Gastrocnemius medialis (tissue), 4 donors: Measurements from ENCODE around the gene PRKD1.

Experiments
- POLR2A ChIP-seq, 2 donors: fragments of 450-650 bp; IDR thresholded peaks; one replicate each; pipeline ENCODE4 v1.6.1; 2017; ENCODE audit warnings: antibody characterized with exemption in 2 of 2, mild to moderate bottlenecking in 2 of 2, moderate library complexity in 2 of 2
- TF ChIP-seq, protein P1 (sequence below), 5 experiments: fragments of 450-650 bp in 3 of 5; fragments of 200-600 bp in 2 of 5; sonication (generic) in 2 of 5; IDR thresholded peaks in 4 of 5; conservative IDR thresholded peaks in 1 of 5; 1 replicate in 4 of 5; 2 replicates in 1 of 5; pipeline ENCODE4 v1.5.1; 2016 to 2019; ENCODE audit warnings: antibody characterized with exemption in 5 of 5, mild to moderate bottlenecking in 3 of 5, moderate library complexity in 3 of 5

DNA sequence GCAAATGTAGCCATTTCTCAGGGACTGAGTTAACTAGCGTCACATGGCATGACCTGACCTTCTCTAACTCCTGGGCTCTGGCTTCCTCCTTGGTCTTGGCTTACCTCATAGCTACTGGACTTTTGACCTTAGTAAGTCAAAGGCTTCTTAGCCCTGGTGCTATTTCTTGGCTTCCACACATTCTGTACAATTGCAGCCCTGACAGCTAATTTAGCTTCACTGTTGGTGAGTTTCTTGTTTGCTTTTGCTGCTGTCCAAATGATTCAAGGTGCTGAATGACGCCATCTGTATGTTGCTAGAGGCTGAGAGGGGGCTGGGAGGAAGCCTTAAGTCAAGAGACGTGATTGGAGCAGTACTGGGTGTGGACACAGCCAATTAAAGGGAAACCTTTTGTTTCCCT is 202.7 kb downstream of the PRKD1 start:
- TF ChIP-seq, protein P1, sequence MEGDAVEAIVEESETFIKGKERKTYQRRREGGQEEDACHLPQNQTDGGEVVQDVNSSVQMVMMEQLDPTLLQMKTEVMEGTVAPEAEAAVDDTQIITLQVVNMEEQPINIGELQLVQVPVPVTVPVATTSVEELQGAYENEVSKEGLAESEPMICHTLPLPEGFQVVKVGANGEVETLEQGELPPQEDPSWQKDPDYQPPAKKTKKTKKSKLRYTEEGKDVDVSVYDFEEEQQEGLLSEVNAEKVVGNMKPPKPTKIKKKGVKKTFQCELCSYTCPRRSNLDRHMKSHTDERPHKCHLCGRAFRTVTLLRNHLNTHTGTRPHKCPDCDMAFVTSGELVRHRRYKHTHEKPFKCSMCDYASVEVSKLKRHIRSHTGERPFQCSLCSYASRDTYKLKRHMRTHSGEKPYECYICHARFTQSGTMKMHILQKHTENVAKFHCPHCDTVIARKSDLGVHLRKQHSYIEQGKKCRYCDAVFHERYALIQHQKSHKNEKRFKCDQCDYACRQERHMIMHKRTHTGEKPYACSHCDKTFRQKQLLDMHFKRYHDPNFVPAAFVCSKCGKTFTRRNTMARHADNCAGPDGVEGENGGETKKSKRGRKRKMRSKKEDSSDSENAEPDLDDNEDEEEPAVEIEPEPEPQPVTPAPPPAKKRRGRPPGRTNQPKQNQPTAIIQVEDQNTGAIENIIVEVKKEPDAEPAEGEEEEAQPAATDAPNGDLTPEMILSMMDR (IDR thresholded peaks at IDR 0.05 in 4 of 5, conservative IDR thresholded peaks at IDR 0.05 in 1 of 5) = no peak
- TF ChIP-seq POLR2A (IDR thresholded peaks at IDR 0.05) = no peak
